ENCODE measurements around the gene MLX.
"Not testable (repeated sequence)": the region's sequence is repeated elsewhere in the genome, so short reads cannot be mapped to it uniquely, and the experiment has no call there.

The MLX gene

DNA sequence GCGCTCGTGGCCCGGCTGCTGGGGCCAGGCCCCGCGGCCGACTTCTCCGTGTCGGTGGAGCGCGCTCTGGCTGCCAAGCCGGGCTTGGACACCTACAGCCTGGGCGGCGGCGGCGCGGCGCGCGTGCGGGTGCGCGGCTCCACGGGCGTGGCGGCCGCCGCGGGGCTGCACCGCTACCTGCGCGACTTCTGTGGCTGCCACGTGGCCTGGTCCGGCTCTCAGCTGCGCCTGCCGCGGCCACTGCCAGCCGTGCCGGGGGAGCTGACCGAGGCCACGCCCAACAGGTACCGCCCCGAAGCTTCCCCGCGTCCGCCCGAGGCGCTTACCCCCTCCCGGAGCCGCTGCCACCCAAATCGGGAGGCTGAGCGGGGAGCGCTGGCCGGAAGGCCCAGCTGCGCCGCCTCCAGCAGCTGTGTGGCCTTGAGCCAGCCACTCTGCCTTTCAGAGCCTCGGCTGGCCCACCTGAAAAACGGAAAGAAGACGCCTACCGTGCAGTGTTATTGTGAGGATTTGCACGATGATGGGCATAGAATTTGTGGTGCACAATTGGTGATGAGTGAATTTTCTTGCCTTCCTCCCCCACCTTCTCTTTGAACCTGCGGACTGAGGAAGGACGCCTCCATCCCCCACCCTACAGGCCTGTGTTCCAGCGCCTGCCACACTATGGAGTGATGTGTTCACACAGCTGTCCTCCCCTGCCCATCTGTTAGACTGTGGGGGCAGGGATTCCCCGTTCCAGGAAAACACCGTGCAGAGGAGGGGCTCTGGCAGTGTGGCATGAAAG is 30.3 kb upstream of the MLX start:
- peak; percentile 68 to 73 for DNase-seq (ENCODE audit: low read depth in 2 of 2)

DNA sequence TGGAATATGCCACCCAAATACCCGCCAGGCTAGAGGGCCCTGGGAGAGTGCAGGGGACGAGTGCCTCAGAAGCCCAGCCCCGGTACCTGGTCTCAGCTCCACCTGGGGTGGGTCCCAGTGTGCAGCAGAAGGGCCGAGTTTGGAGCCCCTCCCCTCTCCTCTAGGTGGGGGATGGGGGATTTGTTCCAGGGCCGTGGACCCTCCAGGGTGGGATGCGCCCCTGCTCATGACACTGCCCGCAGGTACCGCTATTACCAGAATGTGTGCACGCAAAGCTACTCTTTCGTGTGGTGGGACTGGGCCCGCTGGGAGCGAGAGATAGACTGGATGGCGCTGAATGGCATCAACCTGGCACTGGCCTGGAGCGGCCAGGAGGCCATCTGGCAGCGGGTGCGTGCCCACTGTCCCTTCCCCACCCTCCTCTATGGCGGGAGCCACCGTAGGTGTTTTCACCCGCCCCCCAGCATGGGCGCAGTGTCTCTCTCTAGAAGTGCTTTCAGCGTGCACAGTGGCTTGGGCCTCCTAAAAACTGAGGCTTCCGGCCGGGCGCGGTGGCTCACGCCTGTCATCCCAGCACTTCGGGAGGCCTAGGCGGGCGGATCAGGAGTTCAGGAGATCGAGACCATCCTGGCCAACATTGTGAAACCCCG is 29.6 kb upstream of the MLX start:
- DNase-seq (ENCODE audit: low read depth in 2 of 2) = no peak

DNA sequence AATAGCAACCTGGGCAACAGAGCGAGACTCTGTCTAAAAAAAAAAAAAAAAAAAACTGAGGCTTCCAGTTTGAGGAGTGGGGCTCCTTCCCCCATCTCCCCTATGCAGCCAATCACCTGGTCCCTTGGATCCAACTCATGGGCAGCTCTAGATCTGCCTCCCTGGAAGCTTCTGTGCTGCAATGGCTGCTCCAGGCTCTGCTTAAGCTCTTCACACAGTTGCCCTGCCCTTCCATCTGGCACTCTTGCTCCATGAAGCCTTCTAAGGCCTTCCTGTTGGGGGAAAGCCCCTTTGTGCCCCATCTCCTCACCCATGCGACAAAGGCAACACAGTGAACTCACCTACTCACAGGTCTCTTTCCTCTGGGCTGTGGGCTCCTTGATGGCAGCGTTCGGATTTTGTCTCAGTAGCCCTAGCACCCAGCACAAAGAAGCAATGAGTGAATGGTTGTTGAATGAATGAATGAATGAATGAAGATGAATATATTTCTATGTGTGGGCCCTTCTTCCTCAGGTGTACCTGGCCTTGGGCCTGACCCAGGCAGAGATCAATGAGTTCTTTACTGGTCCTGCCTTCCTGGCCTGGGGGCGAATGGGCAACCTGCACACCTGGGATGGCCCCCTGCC is 29.0 kb upstream of the MLX start:
- no peak for DNase-seq (ENCODE audit: low read depth in 2 of 2)

DNA sequence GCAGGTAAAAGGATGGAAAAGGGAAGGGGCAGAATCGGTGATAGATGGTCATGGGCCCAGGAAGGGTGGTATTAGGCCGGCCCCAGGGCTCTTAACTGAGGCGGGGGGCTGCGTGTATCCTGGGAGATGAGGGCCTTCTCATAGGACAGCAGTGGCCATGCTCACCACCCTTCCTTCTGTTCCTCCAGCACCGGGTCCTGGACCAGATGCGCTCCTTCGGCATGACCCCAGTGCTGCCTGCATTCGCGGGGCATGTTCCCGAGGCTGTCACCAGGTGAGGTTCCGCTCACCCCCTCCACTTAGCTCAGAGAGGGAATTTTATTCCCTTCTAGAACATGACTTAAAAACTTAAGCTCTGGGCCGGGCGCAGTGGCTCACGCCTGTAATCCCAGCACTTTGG is 28.4 kb upstream of the MLX start:
- DNase-seq (ENCODE audit: low read depth in 2 of 2) = no peak

DNA sequence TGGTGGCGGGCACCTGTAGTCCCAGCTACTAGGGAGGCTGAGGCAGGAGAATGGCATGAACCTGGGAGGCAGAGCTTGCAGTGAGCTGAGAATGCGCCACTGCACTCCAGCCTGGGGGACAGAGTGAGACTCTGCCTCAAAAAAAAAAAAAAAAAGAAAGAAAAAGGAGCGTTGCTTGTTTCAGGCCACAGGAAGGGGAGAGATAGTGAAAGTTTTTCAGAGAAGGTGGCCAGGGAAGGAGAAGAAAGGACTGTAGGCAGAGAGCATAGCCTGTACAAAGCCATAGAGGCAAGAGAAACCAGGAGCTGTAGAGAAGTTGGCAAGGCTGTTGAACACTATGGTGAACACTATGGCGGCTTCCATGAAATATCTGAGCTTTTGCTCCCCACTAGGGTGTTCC is 26.3 kb upstream of the MLX start:
- not testable (repeated sequence) for DNase-seq (ENCODE audit: low read depth in 2 of 2)

DNA sequence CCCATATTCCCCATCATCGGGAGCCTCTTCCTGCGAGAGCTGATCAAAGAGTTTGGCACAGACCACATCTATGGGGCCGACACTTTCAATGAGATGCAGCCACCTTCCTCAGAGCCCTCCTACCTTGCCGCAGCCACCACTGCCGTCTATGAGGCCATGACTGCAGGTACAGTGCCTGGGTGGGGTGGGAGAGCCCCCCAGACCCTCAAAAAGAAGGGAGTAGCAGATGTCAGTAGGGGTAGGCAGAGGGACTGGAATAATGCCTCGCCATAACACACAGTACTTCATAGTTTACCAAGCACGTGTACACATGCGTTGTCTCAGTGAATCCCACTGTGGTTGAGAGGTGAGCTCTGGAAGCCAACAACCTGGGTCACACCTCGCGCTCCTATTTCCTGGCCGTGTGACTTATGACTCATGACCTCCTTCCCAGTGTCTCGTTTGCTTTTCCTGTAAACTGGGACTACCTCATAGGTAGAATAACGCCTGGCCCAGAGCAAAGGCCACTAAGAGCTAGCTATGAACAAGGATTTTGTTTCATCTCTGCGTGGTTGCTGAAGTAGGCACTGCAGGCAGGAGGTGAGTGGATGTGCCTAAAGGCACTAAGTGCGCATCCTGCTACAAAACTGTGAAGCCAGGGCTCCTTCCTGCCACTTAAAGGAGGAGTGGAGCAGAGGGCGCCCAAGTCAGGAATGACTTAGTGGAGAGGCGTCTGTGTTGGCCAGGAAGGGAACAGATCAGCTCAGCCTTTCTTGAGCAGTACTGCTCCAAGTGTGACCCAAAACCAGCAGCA is 25.7 kb upstream of the MLX start:
- no peak for DNase-seq (ENCODE audit: low read depth in 2 of 2)

DNA sequence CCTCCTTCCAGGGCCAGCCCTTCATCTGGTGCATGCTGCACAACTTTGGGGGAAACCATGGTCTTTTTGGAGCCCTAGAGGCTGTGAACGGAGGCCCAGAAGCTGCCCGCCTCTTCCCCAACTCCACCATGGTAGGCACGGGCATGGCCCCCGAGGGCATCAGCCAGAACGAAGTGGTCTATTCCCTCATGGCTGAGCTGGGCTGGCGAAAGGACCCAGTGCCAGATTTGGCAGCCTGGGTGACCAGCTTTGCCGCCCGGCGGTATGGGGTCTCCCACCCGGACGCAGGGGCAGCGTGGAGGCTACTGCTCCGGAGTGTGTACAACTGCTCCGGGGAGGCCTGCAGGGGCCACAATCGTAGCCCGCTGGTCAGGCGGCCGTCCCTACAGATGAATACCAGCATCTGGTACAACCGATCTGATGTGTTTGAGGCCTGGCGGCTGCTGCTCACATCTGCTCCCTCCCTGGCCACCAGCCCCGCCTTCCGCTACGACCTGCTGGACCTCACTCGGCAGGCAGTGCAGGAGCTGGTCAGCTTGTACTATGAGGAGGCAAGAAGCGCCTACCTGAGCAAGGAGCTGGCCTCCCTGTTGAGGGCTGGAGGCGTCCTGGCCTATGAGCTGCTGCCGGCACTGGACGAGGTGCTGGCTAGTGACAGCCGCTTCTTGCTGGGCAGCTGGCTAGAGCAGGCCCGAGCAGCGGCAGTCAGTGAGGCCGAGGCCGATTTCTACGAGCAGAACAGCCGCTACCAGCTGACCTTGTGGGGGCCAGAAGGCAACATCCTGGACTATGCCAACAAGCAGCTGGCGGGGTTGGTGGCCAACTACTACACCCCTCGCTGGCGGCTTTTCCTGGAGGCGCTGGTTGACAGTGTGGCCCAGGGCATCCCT is 23.5 kb upstream of the MLX start:
- DNase-seq (ENCODE audit: low read depth in 2 of 2) = no peak

DNA sequence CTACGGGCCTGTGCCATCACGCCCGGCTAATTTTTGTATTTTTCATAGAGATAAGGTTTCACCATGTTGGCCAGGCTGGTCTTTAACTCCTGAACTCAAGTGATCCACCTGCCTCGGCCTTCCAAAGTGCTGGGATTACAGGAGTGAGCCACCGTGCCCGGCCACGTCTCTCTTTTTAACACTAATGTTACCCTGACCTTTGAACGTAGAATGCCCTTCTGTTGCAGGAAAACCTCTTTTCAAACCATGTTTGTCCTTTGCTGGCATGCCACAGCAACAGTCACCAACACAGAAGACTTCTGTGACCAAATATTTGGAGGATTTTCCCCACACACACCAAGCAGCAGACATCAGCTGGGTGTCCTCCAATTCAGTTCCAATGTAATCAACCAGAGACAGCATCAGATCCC is 22.0 kb upstream of the MLX start:
- no peak for DNase-seq (ENCODE audit: low read depth in 2 of 2)

DNA sequence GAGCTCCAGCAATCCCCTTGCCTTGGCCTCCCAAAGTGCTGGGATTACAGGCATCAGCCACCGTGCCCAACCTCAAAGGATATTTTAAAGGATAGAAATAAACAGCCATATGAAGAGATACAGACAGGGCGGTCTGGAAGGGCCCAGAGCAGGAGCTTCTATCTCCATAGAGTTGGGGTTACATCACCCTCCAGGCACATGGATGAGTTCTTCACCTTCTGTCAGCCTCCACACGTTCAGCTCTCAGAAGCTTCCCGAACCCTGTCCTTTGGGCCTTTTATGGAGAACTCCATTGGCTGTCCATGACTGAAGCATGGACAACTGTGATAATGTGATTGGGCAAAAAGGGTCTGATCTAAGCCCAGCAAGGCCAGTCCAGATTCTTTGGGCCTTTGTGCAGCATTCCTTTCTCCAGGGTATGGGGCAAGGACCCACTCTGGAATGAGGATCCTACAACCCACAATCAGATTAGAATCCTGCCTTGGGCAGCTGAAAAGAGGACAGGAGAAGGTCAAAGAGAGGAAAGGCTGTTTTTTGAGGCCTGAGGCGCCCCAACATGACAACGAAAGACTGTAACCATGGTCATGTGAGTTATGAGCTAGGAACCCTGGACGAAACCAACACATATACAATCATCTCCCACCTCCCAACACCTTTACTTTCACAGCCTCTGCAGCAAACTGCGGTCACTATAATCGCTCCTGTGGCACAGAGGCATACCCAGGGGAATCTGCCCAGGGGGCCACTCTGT is 21.0 kb upstream of the MLX start:
- not testable (repeated sequence) for DNase-seq (ENCODE audit: low read depth in 2 of 2)

DNA sequence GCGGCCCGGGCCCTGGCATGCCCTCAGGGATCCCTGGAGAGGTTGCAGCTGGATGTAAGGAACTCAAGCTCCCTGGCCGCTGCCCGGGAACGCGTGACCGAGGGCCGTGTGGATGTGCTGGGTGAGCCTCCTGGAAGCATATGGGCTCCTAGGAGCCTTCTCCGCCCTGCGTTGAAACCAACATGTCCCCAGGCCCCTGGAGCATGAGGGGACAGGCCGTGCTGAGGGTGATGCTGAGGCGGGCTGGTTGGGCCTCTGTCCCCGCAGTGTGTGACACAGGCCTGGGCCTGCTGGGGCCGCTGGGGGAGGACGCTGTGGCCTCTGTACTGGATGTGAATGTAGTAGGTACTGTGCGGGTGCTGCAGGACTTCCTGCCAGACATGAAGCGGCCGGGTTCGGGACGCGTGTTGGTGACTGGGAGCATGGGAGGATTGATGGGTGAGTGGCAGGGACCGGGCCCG is 19.9 kb upstream of the MLX start:
- DNase-seq (ENCODE audit: low read depth in 2 of 2) = no peak

DNA sequence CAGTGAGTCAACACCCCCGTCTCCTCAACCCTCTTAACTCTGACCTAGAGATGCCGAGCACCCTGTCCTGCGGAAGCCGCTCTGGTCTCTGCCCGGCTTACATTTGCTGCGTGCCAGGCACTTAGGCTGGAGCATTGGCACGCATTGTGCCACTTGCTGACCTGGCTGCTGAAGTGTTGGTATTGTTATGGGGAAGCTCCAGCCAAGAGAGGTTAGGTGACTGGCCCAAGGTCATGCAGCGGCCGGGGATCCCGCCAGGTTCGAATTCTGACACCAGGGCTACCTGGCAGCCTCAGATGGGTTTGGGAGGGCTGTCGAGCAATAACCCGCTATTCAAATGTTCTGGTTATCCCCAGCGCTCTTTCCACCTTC is 19.2 kb upstream of the MLX start:
- no peak for DNase-seq (ENCODE audit: low read depth in 2 of 2)

DNA sequence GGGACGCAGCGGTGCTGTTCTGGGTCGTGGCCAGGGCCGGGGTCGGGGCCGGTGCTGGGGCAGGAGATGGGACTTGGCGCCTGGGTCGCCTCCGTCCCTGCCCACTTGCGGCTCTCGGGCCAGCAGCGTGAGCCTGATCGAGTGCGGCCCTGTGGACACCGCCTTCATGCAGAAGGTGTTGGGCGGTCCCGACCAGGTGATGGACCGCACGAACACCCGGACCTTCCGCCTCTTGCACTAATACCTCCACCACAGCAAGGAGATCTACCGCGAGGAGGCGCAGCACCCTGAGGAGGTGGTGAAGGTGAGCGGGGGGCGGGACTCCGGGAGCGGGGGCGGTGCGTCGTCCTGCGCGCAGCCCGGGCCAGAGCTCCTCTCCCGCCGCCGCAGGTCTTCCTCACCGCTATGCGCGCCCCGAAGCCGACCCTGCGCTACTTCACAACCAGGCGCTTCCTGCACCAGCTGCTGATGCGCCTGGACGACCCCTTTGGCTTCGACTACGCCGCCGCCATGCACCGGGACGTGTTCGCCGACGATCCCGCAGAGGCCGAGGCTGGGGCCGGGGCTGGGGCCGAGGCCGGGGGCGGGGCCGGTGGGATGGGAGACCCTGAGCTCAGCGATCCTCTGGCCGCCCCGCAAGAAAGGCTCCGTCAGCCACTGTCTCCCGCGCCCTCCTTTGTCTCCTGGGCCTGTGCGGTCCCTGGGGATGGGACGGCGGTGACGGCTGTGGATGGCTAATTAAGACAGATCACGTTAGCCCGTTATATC is 18.6 kb upstream of the MLX start:
- DNase-seq (ENCODE audit: low read depth in 2 of 2) = peak; percentile 73 to 77

DNA sequence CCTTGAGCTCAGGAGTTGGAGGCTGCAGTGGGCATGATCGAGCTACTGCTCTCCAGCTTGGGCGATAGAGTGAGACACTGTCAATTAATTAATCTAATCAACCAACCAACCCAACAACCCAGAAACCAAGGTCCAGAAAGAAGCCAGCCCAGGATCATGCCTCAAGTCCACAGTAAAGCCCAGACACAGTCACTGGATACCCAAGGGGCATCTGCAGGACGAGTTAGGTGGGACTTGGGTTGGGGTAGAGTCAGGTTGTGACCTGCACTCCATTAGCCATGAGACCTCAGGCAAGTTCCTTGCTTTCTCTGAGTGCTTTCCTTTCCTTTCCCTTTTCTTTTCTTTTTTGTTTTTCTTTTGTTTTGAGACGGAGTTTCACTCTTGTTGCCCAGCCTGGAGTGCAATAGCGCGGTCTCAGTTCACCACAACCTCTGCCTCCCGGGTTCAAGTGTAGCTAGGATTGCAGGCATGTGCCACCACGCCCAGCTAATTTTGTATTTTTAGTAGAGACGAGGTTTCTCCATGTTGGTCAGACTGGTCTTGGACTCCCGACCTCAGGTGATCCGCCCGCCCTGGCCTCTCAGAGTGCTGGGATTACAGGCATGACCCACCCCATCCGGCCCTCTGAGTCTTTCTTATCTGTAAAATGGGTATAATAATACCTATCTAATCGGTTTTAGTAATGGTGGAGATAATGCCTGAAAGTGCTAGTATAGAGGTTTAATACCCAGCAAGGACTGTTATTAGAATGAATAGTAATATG is 17.7 kb upstream of the MLX start:
- DNase-seq (ENCODE audit: low read depth in 2 of 2) = no peak

DNA sequence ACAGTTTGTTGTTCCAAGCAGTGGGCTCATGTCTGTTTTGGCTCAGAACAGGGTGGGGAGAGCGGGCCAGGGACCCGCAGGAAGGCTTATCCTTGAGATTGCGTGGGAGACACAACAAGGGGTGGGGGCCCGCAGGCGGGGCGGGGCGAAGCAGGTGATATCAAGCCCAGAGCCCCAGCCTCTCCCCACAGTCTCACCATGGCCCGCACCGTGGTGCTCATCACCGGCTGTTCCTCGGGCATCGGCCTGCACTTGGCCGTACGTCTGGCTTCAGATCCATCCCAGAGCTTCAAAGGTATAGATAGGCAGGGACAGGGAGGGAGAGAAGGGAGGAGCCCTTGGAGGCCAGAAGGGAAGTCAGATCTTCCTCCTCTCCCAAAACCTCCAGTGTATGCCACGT is 14.2 kb upstream of the MLX start, which contains the start of gene HSD17B1:
Gene HSD17B1, plus strand, starts transcription at position 188 of the 400 bp plus-strand sequence. Its CDS starts 11 bp downstream, at position 199.
- DNase-seq (ENCODE audit: low read depth in 2 of 2) = not testable (repeated sequence)

DNA sequence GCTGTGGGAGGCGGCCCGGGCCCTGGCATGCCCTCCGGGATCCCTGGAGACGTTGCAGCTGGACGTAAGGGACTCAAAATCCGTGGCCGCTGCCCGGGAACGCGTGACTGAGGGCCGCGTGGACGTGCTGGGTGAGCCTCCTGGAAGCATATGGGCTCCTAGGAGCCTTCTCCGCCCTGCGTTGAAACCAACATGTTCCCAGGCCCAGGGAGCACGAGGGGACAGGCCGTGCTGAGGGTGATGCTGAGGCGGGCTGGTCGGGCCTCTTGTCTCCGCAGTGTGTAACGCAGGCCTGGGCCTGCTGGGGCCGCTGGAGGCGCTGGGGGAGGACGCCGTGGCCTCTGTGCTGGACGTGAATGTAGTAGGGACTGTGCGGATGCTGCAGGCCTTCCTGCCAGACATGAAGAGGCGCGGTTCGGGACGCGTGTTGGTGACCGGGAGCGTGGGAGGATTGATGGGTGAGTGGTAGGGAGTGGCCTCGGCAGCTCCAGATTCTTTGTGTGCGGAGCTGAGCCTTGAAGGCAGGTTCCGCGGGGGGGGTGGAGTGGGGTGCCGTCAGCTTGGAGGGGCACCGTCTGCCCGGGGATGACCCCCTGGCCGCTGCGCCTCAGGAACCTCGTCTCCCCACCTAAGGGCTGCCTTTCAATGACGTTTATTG is 13.6 kb upstream of the MLX start:
- DNase-seq (ENCODE audit: low read depth in 2 of 2) = no peak

DNA sequence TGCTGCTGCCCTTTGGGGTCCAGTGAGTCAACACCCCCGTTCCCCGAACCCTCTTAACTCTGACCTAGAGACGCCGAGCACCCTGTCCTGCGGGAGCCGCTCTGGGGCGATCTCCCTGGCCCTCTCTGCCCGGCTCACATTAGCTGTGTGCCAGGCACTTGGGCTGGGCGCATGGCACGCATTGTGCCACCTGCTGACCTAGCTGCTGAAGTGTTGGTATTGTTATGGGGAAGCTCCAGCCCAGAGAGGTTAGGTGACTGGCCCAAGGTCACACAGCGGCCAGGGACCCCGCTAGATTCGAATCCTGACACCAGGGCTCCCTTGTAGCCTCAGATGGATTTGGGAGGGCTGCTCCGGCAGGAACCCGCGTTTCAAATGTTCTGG is 13.0 kb upstream of the MLX start:
- no peak for DNase-seq (ENCODE audit: low read depth in 2 of 2)

DNA sequence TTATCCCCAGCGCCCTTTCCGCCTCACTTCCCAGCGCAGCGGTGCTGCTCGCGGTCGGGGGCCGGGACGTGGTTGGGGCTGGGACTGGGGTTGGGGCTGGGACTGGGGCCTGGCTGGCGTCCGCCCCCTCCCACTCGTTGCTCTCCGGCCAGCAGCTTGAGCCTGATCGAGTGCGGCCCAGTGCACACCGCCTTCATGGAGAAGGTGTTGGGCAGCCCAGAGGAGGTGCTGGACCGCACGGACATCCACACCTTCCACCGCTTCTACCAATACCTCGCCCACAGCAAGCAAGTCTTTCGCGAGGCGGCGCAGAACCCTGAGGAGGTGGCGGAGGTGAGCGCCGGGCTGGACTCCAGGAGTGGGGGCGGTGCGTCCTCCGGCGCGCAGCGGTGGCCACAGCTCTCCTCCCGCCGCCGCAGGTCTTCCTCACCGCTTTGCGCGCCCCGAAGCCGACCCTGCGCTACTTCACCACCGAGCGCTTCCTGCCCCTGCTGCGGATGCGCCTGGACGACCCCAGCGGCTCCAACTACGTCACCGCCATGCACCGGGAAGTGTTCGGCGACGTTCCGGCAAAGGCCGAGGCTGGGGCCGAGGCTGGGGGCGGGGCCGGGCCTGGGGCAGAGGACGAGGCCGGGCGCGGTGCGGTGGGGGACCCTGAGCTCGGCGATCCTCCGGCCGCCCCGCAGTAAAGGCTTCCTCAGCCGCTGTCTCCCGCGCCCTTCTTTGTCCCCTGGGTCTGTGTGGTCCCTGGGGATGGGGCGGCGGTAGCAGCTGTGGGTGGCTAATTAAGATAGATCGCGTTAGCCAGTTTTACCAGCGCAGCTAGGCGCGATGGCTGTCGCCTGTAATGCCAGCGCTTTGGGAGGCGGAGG is 12.4 kb upstream of the MLX start:
- DNase-seq (ENCODE audit: low read depth in 2 of 2) = peak; percentile 81
